Fibroblast of the aortic adventitia (primary cell): ENCODE measurements around the gene CALML3. TPM values are rescaled to one million over a fixed set of nuclear protein-coding genes. Genes with fewer than 3 reads are reported as not detected.

Source experiments
- DNase-seq: peaks from one replicate; pipeline ENCODE4 v3.0.0-alpha.2; 2010; ENCODE audit warnings: low read depth
- H3K4me3 ChIP-seq: 2 replicates; pipeline ENCODE4 v1.5.1; 2011; ENCODE audit warnings: low read depth, mild to moderate bottlenecking, control low read depth, low read length, moderate library complexity
- CTCF ChIP-seq: IDR thresholded peaks from 2 replicates; pipeline ENCODE4 v1.5.1; 2011; ENCODE audit warnings: mild to moderate bottlenecking, low read length, control low read depth, inconsistent platforms; ENCODE audit not compliant: insufficient read depth
- total RNA-seq: library from RNA; depleted of rRNA; stranded (reverse); fragments of >200 nt; gene quantifications from 2 replicates; pipeline ENCODE4 v1.2.3, GENCODE V29; 2012; ENCODE audit warnings: low replicate concordance

Gene CALML3
- total RNA-seq, 1 donor = not detected

GRCh38 chr10:5519054-5519453 lies 5.7 kb upstream of the CALML3 start:
- no peak for DNase-seq
- no peak overlapping the region for H3K4me3 ChIP-seq

GRCh38 chr10:5522913-5523560 lies 1.7 kb upstream of the CALML3 start:
- H3K4me3 ChIP-seq = no peak overlapping the region
- DNase-seq = no peak
- TF ChIP-seq CTCF = no peak

More at GRCh38 chr10:5519054-5519453, 5.7 kb upstream of the CALML3 start:
- TF ChIP-seq CTCF = no peak

- H3K4me3 ChIP-seq = no peak overlapping the region
- no peak for DNase-seq
- no peak for TF ChIP-seq CTCF
These were observed 776 bp upstream of the CALML3 start for GRCh38 chr10:5523796-5524574.

GRCh38 chr10:5525561-5526341 lies 990 bp downstream of the CALML3 start:
- no peak overlapping the region for H3K4me3 ChIP-seq
- TF ChIP-seq CTCF = no peak
- no peak for DNase-seq

- no peak for DNase-seq
- no peak overlapping the region for H3K4me3 ChIP-seq
- TF ChIP-seq CTCF = no peak
These were observed 2.0 kb downstream of the CALML3 start for GRCh38 chr10:5526691-5527331.
